ENCODE results near the gene FILIP1L. TPM values are rescaled to one million over a fixed set of nuclear protein-coding genes. Genes with fewer than 3 reads are reported as not detected.
A peak's percentile ranks its signal among the peaks of the same experiment; 100 is the strongest.

FILIP1L gene
- total and polyA plus RNA-seq, 7 donors = 9.2 to 274 (median 78.5) TPM

DNA sequence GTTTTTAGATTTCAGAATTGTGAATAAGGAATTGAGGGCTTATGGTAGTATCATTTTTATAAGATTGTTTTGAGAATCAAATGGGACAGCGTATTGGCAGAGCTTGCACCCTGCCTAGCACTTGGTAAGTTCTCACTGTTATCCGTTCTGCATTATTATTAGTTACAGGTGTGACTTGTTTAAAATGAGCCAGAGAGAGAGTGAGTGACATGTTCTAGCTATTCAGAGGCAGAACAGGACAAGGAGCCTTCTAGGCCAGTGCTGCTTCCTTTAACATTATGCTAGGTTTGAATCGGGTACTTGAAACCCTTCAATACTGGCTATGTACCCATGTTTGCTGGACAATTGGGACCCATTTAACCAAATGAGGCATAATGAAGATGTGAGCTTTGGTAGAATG is 133.7 kb downstream of the FILIP1L start:
- TF ChIP-seq, protein P1, sequence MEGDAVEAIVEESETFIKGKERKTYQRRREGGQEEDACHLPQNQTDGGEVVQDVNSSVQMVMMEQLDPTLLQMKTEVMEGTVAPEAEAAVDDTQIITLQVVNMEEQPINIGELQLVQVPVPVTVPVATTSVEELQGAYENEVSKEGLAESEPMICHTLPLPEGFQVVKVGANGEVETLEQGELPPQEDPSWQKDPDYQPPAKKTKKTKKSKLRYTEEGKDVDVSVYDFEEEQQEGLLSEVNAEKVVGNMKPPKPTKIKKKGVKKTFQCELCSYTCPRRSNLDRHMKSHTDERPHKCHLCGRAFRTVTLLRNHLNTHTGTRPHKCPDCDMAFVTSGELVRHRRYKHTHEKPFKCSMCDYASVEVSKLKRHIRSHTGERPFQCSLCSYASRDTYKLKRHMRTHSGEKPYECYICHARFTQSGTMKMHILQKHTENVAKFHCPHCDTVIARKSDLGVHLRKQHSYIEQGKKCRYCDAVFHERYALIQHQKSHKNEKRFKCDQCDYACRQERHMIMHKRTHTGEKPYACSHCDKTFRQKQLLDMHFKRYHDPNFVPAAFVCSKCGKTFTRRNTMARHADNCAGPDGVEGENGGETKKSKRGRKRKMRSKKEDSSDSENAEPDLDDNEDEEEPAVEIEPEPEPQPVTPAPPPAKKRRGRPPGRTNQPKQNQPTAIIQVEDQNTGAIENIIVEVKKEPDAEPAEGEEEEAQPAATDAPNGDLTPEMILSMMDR (IDR thresholded peaks at IDR 0.05) = no peak
- H3K9me3 ChIP-seq = no peaks in the 10 kb centered on the region
- WGBS, 3 donors = 72 to 87% (median 77%) methylated on average over 3 of the region's 3 CpGs
- no peak overlapping the region for H3K4me3 ChIP-seq
- intact Hi-C loops (cut with DNase I) = no loop called here
- no peaks in the 10 kb centered on the region for H3K36me3 ChIP-seq (ENCODE audit: insufficient read depth in 1 of 2, low read depth in 1 of 2)
- peaks cover 12% of the 10 kb centered on the region for H3K4me1 ChIP-seq
- DNase-seq (no peak), ATAC-seq (peak in 2 of 4 donors; percentile 22 to 30)
- H3K27me3 ChIP-seq (ENCODE audit: insufficient read depth in 3 of 3, low read length in 2 of 3) = no peaks in the 10 kb centered on the region
- H3K27ac ChIP-seq = peak overlapping the region; percentile 54

DNA sequence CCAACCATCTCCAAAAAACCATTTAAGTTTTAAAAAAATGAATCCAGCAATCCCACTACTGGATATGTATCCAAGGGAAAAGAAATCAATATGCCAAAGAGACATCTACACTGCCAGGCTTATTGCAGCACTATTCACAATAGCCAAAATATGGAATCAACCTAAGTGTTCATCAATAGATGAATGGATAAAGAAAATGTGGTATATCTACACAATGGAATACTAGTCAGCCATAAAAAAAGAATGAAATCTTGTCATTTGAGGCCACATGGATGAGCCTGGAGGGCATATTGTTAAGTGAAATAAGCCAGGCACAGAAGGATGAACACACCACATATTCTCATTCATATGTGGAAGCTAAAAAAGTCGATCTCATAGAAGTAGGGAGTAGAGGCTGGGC is 136.1 kb downstream of the FILIP1L start:
- WGBS, 3 donors = 95 to 100% (median 96%) methylated on average over 1 of the region's 1 CpG
- peak overlapping the region; percentile 26 for H3K27ac ChIP-seq
- DNase-seq = no peak
- no peaks in the 10 kb centered on the region for H3K36me3 ChIP-seq (ENCODE audit: insufficient read depth in 1 of 2, low read depth in 1 of 2)
- H3K4me1 ChIP-seq = peaks cover 13% of the 10 kb centered on the region
- no peaks in the 10 kb centered on the region for H3K27me3 ChIP-seq (ENCODE audit: insufficient read depth in 3 of 3, low read length in 2 of 3)
- no peaks in the 10 kb centered on the region for H3K9me3 ChIP-seq
- intact Hi-C loops (cut with DNase I) = no loop called here
- no peak overlapping the region for H3K4me3 ChIP-seq
- TF ChIP-seq, protein P1 (IDR thresholded peaks at IDR 0.05) = no peak
- no peak for ATAC-seq

DNA sequence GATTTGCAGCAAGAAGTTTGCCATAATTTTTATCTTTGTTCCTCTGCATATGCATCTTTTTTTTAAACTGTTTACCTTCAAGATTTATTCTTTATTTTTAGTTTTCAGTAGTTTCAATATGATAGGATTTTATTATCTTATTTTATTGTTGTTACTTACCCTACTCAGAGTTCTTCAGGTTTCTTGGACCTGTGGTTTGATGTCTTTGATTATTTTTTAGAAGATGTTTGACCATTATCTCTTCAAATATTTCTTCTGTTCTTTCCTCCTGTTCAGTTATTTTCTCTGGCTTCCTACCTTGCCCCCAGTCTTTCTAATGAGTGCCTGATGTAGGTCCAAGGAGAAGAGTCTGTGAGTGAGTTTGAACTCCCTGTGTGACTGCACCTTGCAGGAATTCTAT is 137.7 kb downstream of the FILIP1L start:
- no peak for DNase-seq
- no peaks in the 10 kb centered on the region for H3K27me3 ChIP-seq (ENCODE audit: insufficient read depth in 3 of 3, low read length in 2 of 3)
- TF ChIP-seq, protein P1 (IDR thresholded peaks at IDR 0.05) = no peak
- H3K9me3 ChIP-seq = no peaks in the 10 kb centered on the region
- ATAC-seq = no peak
- H3K27ac ChIP-seq = no peak overlapping the region
- no peak overlapping the region for H3K4me3 ChIP-seq
- no peaks in the 10 kb centered on the region for H3K36me3 ChIP-seq (ENCODE audit: insufficient read depth in 1 of 2, low read depth in 1 of 2)
- intact Hi-C loops (cut with DNase I) = no loop called here
- peaks cover 27% of the 10 kb centered on the region for H3K4me1 ChIP-seq

DNA sequence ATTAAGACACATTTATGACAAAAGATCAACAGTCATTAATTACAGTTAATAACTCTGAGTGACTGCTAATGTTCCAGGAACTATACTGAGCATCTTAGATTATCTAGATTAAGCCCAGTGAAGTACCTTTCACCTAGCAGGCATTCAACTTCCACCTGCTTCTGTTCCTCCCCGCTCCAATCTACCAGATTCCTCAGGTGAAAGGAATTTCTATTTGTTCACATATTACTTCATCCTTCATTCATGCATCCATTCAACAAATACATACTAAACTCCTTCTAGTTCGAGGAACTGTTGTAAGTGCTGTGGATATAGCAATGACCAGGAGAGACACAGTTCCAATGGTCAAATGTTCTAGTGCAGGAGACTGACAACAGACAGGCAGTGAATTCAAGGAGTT is 139.3 kb downstream of the FILIP1L start:
- TF ChIP-seq, protein P1 (IDR thresholded peaks at IDR 0.05) = no peak
- 36 to 80% (median 58%) methylated on average over 2 of the region's 2 CpGs for WGBS, 3 donors
- H3K4me3 ChIP-seq = no peak overlapping the region
- intact Hi-C loops (cut with DNase I) = no loop called here
- DNase-seq = no peak
- peaks cover 40% of the 10 kb centered on the region for H3K4me1 ChIP-seq
- H3K36me3 ChIP-seq (ENCODE audit: insufficient read depth in 1 of 2, low read depth in 1 of 2) = no peaks in the 10 kb centered on the region
- H3K27ac ChIP-seq = peak overlapping the region; percentile 39
- no peaks in the 10 kb centered on the region for H3K27me3 ChIP-seq (ENCODE audit: insufficient read depth in 3 of 3, low read length in 2 of 3)
- no peak for ATAC-seq
- no peaks in the 10 kb centered on the region for H3K9me3 ChIP-seq

DNA sequence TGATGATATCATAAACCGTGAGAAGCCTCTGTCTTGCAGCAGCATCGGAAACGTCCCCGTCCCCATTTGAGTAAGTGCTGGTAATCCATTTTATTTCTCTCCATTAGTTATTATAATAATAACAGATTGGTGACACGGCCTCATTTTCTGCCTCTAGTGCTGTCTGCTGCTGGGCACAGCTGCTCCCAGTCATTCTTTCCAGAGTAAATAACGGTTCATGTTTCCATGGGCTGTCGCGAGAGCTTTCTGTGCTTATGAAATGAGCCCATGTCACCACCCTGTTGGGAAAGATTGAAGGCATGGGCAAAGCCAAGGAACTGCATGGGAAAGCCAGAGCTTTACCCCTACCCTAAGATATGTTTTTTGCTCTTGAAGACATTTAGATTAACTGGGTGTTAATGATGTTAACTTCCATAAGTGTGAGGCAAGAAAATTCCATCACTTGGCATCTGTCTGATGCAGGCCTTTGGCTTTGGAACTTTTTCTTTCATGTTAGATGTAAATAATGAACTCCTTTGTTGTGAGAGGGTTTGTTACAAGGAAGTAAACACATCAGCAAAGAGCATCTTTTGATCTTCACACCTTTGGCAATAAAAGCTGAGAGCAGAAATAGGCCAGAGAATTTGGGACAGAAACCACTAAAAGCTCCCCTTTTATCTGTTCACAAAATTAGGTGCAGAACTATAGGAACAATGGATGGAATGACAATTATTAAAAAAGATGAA is 141.8 kb downstream of the FILIP1L start:
- Histone ChIP-seq H3K27me3 (ENCODE audit: insufficient read depth in 3 of 3, low read length in 2 of 3) (no peaks in the 10 kb centered on the region), H3K4me3 (no peak overlapping the region), H3K9me3 (no peaks in the 10 kb centered on the region), H3K27ac (peak overlapping the region; percentile 77), H3K36me3 (ENCODE audit: insufficient read depth in 1 of 2, low read depth in 1 of 2) (no peaks in the 10 kb centered on the region), H3K4me1 (peaks cover 55% of the 10 kb centered on the region)
- DNase-seq (peak in 1 of 2 donors; percentile 59), ATAC-seq (peak; percentile 81 to 89 (median 88))
- TF ChIP-seq, protein P1 (IDR thresholded peaks at IDR 0.05) = no peak
- WGBS, 3 donors = 24 to 38% (median 38%) methylated on average over 8 of the region's 8 CpGs
- intact Hi-C loops (cut with DNase I) = no loop called here
